A549 (cell line): ENCODE data around the gene ADARB2. TPM values are rescaled to one million over a fixed set of nuclear protein-coding genes. Genes with fewer than 3 reads are reported as not detected.

ENCODE experiments used
- ATAC-seq, 2 experiments: fragments of 200-7000 bp in 1 of 2; fragments of >200 bp in 1 of 2; cut with Nextera tagmentation in 1 of 2; cut with Tn5 transposase in 1 of 2; 3 replicates each; pipeline versions ENCODE4 v1.8.0 to v1.9.1; 2018 to 2020; ENCODE audit warnings: mild to moderate bottlenecking in 1 of 2, moderate library complexity in 1 of 2
- CTCF ChIA-PET: fragments of 300-600 bp; sonication (Branson Sonifier 250); formaldehyde crosslinking; extraction: SDS; loops from one replicate; lab custom pipeline; 2021; ENCODE audit warnings: antibody characterized with exemption, inconsistent platforms; lab: Yijun Ruan, JAX
- POLR2A ChIA-PET: fragments of 350-600 bp; formaldehyde crosslinking; extraction: SDS; loops from one replicate; lab custom pipeline; 2021; ENCODE audit warnings: antibody characterized with exemption, inconsistent platforms; lab: Yijun Ruan, JAX
- DNase-seq, 2 experiments: peaks; one replicate each; pipeline versions ENCODE4 v3.0.0 to v3.0.0-alpha.2; 2011 to 2016; ENCODE audit warnings: low read depth in 1 of 2, low spot score in 1 of 2
- FAIRE-seq: peaks from 2 replicates; lab custom pipeline; 2011; peaks lifted over from hg19 to GRCh38; lab: Jason Lieb, UNC
- H3K27ac ChIP-seq, 2 experiments: fragments of >200 bp; sonication (Bioruptor Twin); formaldehyde crosslinking; 3 replicates each; pipeline ENCODE4 v1.5.1; 2016 to 2017
- H3K4me1 ChIP-seq: fragments of >200 bp; sonication (Bioruptor Twin); formaldehyde crosslinking; 3 replicates; pipeline ENCODE4 v1.6.1; 2016
- H3K4me2 ChIP-seq: fragments of >200 bp; sonication (Bioruptor Twin); formaldehyde crosslinking; 3 replicates; pipeline ENCODE4 v1.6.1; 2016
- H3K4me3 ChIP-seq: fragments of >200 bp; sonication (Bioruptor Twin); formaldehyde crosslinking; 3 replicates; pipeline ENCODE4 v1.5.1; 2016
- H3K9me3 ChIP-seq: fragments of >200 bp; sonication (Bioruptor Twin); formaldehyde crosslinking; 3 replicates; pipeline ENCODE4 v1.6.1; 2016
- CHD2 ChIP-seq: fragments of 150-350 bp; IDR thresholded peaks from 2 replicates; pipeline ENCODE4 v1.6.1; 2014; ENCODE audit warnings: low read length; ENCODE audit not compliant: partially characterized antibody
- EHMT2 ChIP-seq: fragments of 200-600 bp; sonication (generic); IDR thresholded peaks from 2 replicates; pipeline ENCODE4 v1.6.1; 2016; ENCODE audit warnings: antibody characterized with exemption, low read depth, mild to moderate bottlenecking, moderate library complexity
- FOSB ChIP-seq: fragments of 250-450 bp; sonication (Bioruptor Pico); IDR thresholded peaks from 2 replicates; pipeline ENCODE4 v1.5.0; 2020; ENCODE audit warnings: mild to moderate bottlenecking, moderate library complexity
- HDAC2 ChIP-seq: fragments of 200-600 bp; sonication (generic); IDR thresholded peaks from 2 replicates; pipeline ENCODE4 v1.6.1; 2016
- HOXA7 ChIP-seq: fragments of 250-450 bp; sonication (Bioruptor Pico); IDR thresholded peaks from 2 replicates; pipeline ENCODE4 v1.5.0; 2020; ENCODE audit warnings: mild to moderate bottlenecking, moderate library complexity
- HOXB13 ChIP-seq: fragments of 250-450 bp; sonication (Bioruptor Pico); IDR thresholded peaks from 2 replicates; pipeline ENCODE4 v1.5.0; 2020; ENCODE audit warnings: low read depth, mild to moderate bottlenecking, moderate library complexity
- JUNB ChIP-seq: fragments of >200 bp; sonication (Bioruptor Twin); formaldehyde crosslinking; IDR thresholded peaks from 2 replicates; pipeline ENCODE4 v1.6.1; 2016
- NFE2L2 ChIP-seq: fragments of 150-350 bp; conservative IDR thresholded peaks from 2 replicates; pipeline ENCODE4 v1.6.1; 2014; ENCODE audit warnings: low read length
- NR3C1 ChIP-seq: fragments of >200 bp; sonication (Bioruptor Twin); formaldehyde crosslinking; IDR thresholded peaks from 3 replicates; pipeline ENCODE4 v1.6.1; 2017
- POLR2A ChIP-seq: IDR thresholded peaks from 2 replicates; pipeline ENCODE4 v1.6.1; 2012; ENCODE audit warnings: mild to moderate bottlenecking, low read length
- RCOR1 ChIP-seq: fragments of 150-350 bp; IDR thresholded peaks from 2 replicates; pipeline ENCODE4 v1.6.1; 2014; ENCODE audit warnings: antibody characterized with exemption, low read length, low read depth
- RFX5 ChIP-seq: fragments of 450-650 bp; IDR thresholded peaks from 2 replicates; pipeline ENCODE4 v1.7.1; 2014; ENCODE audit warnings: antibody characterized with exemption, mild to moderate bottlenecking, moderate library complexity
- SREBF2 ChIP-seq: fragments of 450-650 bp; IDR thresholded peaks from 2 replicates; pipeline ENCODE4 v1.6.1; 2014; ENCODE audit warnings: mild to moderate bottlenecking, moderate library complexity
- TFCP2L1 ChIP-seq: fragments of 250-450 bp; sonication (Bioruptor Pico); IDR thresholded peaks from 2 replicates; pipeline ENCODE4 v1.5.0; 2021; ENCODE audit warnings: mild to moderate bottlenecking
- TP53 ChIP-seq: fragments of 250-450 bp; sonication (Bioruptor Pico); IDR thresholded peaks from 2 replicates; pipeline ENCODE4 v1.5.0; 2021; ENCODE audit warnings: mild to moderate bottlenecking, moderate library complexity
- ZNF302 ChIP-seq: fragments of 250-450 bp; sonication (Bioruptor Pico); IDR thresholded peaks from 2 replicates; pipeline ENCODE4 v1.9.0; 2021; ENCODE audit warnings: inconsistent platforms, mild to moderate bottlenecking, moderate library complexity
- ZSCAN20 ChIP-seq: fragments of 250-450 bp; sonication (Bioruptor Pico); IDR thresholded peaks from 2 replicates; pipeline ENCODE4 v1.8.0; 2022; ENCODE audit warnings: mild to moderate bottlenecking, moderate library complexity
- WGBS: methylation state at CpG from one replicate; pipeline ENCODE4 v1.1.6; 2017; ENCODE audit errors: missing lambda C conversion rate; 5-methylcytosine and 5-hydroxymethylcytosine counted together
- polyA plus RNA-seq, 4 experiments: library from polyadenylated mRNA; depleted of rRNA in 3 of 4; stranded (reverse); fragments of >200 nt; fragmentation: RNase III in 1 of 4; extraction: RNeasy Plus Mini Kit Qiagen cat#74134 plus additional on column Dnase treatment in 1 of 4; gene quantifications; 2 replicates in 3 of 4; 3 replicates in 1 of 4; pipeline ENCODE4 v1.2.3, GENCODE V29; 2011 to 2017
- TF ChIP-seq, protein P1 (sequence below): fragments of 200-600 bp; sonication (generic); IDR thresholded peaks from 2 replicates; pipeline ENCODE4 v1.6.1; 2016; ENCODE audit warnings: antibody characterized with exemption, mild to moderate bottlenecking, moderate library complexity
- TF ChIP-seq, protein P2 (sequence below): fragments of 450-650 bp; IDR thresholded peaks from 2 replicates; pipeline ENCODE4 v1.6.1; 2014; ENCODE audit warnings: antibody characterized with exemption
- TF ChIP-seq, protein P3 (sequence below): fragments of 250-450 bp; sonication (Bioruptor Pico); IDR thresholded peaks from 2 replicates; pipeline ENCODE4 v1.5.0; 2020; ENCODE audit warnings: low read depth, mild to moderate bottlenecking, moderate library complexity
- TF ChIP-seq, protein P4 (sequence below): fragments of 150-350 bp; IDR thresholded peaks from 2 replicates; pipeline ENCODE4 v1.6.1; 2014; ENCODE audit warnings: low read depth, mild to moderate bottlenecking, low read length
- TF ChIP-seq, protein P5 (sequence below): fragments of >200 bp; sonication (Bioruptor Twin); formaldehyde crosslinking; IDR thresholded peaks from 2 replicates; pipeline ENCODE4 v1.6.1; 2016

Gene ADARB2
- polyA plus RNA-seq, 2 of the 4 experiments (the other 2 are of a cell fraction): not detected

DNA sequence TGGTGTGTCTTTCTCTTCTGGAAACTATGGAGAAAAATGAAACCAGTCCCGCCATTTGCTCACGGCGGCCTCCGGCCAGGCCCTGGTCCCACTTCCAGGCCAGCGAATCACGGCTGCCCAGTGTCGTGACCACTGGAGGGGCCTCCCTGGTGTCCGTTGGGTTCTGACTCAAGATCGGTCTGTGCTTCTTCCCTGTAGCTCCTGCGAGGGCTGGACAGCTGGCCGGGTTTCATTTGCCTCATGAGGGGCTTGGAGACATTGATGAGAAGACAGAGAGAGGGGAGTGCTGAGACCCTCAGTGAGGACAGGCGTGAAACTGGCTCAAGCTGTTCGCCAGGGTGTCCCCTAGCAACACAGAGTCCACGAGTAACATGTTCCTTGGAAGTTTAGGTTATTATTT lies 108.6 kb downstream of the ADARB2 start (continued):
- TF ChIP-seq EHMT2 (no peak), TFCP2L1 (CRISPR knock-in tag) (no peak)
- TF ChIP-seq, all 56 proteins: peak for 0

DNA sequence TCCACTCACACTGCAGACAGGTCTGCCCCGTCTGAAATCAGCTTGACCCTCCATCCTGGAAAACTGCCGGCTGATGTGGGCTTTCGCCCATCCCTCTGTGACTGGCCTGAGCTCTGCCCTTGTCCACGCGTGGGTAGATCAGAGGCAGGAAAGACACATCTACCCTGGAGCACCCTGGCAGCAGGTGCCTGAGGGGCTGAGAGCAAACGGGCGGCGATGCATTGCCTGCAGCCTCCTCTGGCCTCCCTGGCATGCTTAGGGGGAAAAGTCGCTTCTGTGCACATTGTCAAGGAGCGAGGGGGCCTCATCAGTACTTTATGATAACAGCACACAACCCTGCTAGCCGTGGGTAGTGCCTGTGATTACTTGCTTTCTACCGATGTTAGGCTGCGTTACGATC lies 109.4 kb downstream of the ADARB2 start:
- no peak for DNase-seq
- WGBS: 47% methylated on average over 12 of the region's 14 CpGs
- Histone ChIP-seq H3K27ac (no peak overlapping the region), H3K4me2 (no peak overlapping the region), H3K9me3 (no peaks in the 10 kb centered on the region), H3K4me1 (no peaks in the 10 kb centered on the region), H3K4me3 (no peak overlapping the region)
- POLR2A ChIA-PET: no interaction called here
- CTCF ChIA-PET: no interaction called here
- FAIRE-seq: no peak
- TF ChIP-seq FOSB (CRISPR knock-in tag): no peak
- TF ChIP-seq, protein P1, sequence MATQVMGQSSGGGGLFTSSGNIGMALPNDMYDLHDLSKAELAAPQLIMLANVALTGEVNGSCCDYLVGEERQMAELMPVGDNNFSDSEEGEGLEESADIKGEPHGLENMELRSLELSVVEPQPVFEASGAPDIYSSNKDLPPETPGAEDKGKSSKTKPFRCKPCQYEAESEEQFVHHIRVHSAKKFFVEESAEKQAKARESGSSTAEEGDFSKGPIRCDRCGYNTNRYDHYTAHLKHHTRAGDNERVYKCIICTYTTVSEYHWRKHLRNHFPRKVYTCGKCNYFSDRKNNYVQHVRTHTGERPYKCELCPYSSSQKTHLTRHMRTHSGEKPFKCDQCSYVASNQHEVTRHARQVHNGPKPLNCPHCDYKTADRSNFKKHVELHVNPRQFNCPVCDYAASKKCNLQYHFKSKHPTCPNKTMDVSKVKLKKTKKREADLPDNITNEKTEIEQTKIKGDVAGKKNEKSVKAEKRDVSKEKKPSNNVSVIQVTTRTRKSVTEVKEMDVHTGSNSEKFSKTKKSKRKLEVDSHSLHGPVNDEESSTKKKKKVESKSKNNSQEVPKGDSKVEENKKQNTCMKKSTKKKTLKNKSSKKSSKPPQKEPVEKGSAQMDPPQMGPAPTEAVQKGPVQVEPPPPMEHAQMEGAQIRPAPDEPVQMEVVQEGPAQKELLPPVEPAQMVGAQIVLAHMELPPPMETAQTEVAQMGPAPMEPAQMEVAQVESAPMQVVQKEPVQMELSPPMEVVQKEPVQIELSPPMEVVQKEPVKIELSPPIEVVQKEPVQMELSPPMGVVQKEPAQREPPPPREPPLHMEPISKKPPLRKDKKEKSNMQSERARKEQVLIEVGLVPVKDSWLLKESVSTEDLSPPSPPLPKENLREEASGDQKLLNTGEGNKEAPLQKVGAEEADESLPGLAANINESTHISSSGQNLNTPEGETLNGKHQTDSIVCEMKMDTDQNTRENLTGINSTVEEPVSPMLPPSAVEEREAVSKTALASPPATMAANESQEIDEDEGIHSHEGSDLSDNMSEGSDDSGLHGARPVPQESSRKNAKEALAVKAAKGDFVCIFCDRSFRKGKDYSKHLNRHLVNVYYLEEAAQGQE: no peak
- no peak for TF ChIP-seq HOXA7 (CRISPR knock-in tag)
- no peak for TF ChIP-seq RFX5
- TF ChIP-seq NR3C1: no peak
- TF ChIP-seq CHD2: no peak
- TF ChIP-seq POLR2A: no peak
- no peak for TF ChIP-seq TP53 (CRISPR knock-in tag)
- TF ChIP-seq HOXB13: no peak
- TF ChIP-seq, protein P2, sequence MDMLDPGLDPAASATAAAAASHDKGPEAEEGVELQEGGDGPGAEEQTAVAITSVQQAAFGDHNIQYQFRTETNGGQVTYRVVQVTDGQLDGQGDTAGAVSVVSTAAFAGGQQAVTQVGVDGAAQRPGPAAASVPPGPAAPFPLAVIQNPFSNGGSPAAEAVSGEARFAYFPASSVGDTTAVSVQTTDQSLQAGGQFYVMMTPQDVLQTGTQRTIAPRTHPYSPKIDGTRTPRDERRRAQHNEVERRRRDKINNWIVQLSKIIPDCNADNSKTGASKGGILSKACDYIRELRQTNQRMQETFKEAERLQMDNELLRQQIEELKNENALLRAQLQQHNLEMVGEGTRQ: no peak
- no peak for TF ChIP-seq ZSCAN20
- no peak for TF ChIP-seq HDAC2
- TF ChIP-seq ZNF302 (CRISPR knock-in tag): no peak
- TF ChIP-seq NFE2L2: no peak
- TF ChIP-seq EHMT2: no peak
- no peak for TF ChIP-seq JUNB
- no peak for TF ChIP-seq RCOR1
- TF ChIP-seq, protein P3, sequence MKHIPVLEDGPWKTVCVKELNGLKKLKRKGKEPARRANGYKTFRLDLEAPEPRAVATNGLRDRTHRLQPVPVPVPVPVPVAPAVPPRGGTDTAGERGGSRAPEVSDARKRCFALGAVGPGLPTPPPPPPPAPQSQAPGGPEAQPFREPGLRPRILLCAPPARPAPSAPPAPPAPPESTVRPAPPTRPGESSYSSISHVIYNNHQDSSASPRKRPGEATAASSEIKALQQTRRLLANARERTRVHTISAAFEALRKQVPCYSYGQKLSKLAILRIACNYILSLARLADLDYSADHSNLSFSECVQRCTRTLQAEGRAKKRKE (CRISPR knock-in tag): no peak
- no peak for ATAC-seq

DNA sequence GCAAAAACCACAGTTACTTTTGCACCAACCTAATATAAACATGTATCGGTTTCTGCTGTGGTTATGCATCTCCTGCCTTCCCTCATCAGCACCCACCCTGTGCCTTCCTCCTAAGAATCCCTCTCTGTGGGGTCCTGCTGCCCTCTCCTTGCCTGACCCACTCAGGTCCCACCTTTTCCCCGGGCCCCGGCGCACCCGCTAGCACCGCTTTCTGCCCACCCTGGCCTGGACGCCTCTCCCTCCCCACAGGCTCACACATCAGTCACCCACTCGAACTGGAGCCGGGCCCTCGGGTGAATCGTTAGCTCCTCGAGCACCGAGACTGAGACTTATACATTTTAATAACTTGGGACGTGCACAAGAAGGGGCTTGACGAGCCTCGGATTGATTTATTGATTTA lies 110.5 kb downstream of the ADARB2 start:
- Histone ChIP-seq H3K9me3 (no peaks in the 10 kb centered on the region), H3K4me3 (no peak overlapping the region), H3K4me1 (no peaks in the 10 kb centered on the region), H3K27ac (no peak overlapping the region), H3K4me2 (no peak overlapping the region)
- FAIRE-seq (no peak), ATAC-seq (no peak), DNase-seq (no peak)
- TF ChIP-seq TP53 (CRISPR knock-in tag) (no peak), ZNF302 (CRISPR knock-in tag) (no peak), SREBF2 (no peak), POLR2A (no peak), RCOR1 (no peak)
- TF ChIP-seq, protein P3 (CRISPR knock-in tag): no peak
- TF ChIP-seq, protein P4, sequence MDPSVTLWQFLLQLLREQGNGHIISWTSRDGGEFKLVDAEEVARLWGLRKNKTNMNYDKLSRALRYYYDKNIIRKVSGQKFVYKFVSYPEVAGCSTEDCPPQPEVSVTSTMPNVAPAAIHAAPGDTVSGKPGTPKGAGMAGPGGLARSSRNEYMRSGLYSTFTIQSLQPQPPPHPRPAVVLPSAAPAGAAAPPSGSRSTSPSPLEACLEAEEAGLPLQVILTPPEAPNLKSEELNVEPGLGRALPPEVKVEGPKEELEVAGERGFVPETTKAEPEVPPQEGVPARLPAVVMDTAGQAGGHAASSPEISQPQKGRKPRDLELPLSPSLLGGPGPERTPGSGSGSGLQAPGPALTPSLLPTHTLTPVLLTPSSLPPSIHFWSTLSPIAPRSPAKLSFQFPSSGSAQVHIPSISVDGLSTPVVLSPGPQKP: no peak
- TF ChIP-seq, protein P5, sequence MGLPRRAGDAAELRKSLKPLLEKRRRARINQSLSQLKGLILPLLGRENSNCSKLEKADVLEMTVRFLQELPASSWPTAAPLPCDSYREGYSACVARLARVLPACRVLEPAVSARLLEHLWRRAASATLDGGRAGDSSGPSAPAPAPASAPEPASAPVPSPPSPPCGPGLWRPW: no peak
- ChIA-PET CTCF (no interaction called here), POLR2A (no interaction called here)
- WGBS: 30% methylated on average over 15 of the region's 16 CpGs
